MM.1S (cell line): ENCODE measurements around the gene ATAD1.

Experiments
- CTCF ChIP-seq: fragments of 300-600 bp; sonication (generic); IDR thresholded peaks from 2 replicates; pipeline ENCODE4 v1.5.1; 2016; ENCODE audit warnings: antibody characterized with exemption, low read length, mixed read lengths
- EZH2 ChIP-seq: fragments of 300-600 bp; sonication (generic); optimal IDR thresholded peaks from 2 replicates; pipeline ENCODE3; 2017; ENCODE audit warnings: low read depth, mild to moderate bottlenecking, antibody characterized with exemption, low read length, mixed read lengths
- EZH2phosphoT487 ChIP-seq: fragments of 300-600 bp; sonication (generic); IDR thresholded peaks from 2 replicates; pipeline ENCODE4 v1.6.1; 2018; ENCODE audit warnings: antibody characterized with exemption, low read length

- TF ChIP-seq CTCF (no peak), EZH2 (no peak), EZH2phosphoT487 (no peak)
These were observed 110.8 kb downstream of the ATAD1 start for GRCh38 chr10:87707254-87707653.
